ENCODE data around the gene CNTNAP2.

DNA sequence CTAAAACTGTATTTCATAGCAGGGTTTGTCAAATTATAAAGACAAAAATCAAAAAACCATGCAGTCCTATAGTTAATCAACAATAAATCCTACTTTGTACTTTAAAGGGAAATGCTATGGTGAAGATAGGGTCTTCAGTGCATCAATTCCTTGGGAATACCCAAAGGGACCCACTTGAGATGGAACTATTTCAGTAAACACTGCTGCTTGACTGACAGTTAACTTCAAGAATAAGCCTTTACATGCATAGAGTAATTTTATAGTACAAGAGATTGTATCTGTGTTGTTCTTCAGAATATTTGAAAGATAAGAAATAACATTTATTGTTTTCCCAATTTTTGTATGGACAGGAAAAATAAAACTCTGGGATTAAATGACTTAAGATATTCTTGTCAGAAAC is 1179.6 kb downstream of the CNTNAP2 start:
- no peak for TF ChIP-seq POLR2A (IDR thresholded peaks at IDR 0.05; ENCODE audit: low read length)
- no peak for TF ChIP-seq GATA1 (IDR thresholded peaks at IDR 0.05; ENCODE audit: low read depth, low read length)
